Measurements from ENCODE around the gene TCEANC2. TPM values are rescaled to one million over a fixed set of nuclear protein-coding genes. Genes with fewer than 3 reads are reported as not detected.

TCEANC2 gene
- polyA plus RNA-seq, 1 of the 3 experiments (the other 2 are of a cell fraction) = 4.7 TPM

DNA sequence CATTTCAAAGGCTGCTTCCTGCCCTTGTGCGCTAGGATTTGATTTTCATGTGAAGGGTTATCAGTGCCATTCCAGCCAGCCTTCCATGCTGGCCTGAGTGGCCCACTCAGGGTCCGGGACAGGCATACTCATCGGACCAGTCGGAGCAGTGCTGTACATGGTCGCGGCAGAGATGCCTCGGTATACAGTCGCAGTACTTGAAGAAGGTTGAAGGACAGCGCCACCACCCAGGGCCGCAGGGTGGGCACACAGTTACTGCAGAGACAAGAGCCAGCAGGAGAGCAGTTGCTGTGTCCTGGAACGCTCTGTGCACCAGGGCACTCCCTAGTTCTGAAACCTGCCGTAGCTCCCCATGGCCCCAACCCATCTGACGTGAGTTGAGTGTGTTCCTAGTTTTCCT is 44.5 kb upstream of the TCEANC2 start:
- WGBS (ENCODE audit: low lambda C conversion rate) = 80% methylated on average over 11 of the region's 13 CpGs

GRCh38 chr1:54009406-54009805 is 44.0 kb upstream of the TCEANC2 start:
- DNase-seq = no peak
- no peaks in the 10 kb centered on the region; a peak in 1 of 4 replicates for H3K4me1 ChIP-seq (ENCODE audit: control insufficient read depth in 1 of 2, insufficient read depth in 2 of 2, low read depth in 1 of 2, low read length in 1 of 2)
- H3K4me3 ChIP-seq (ENCODE audit: low read depth in 2 of 2, low read length in 1 of 2) = no peak overlapping the region
- 47% methylated on average over 4 of the region's 4 CpGs for WGBS (ENCODE audit: low lambda C conversion rate)
- no peak overlapping the region for H2AFZ ChIP-seq (ENCODE audit: low read depth)
- H3F3A ChIP-seq (replicated peaks; ENCODE audit: insufficient read depth) = no peaks in the 10 kb centered on the region
- no peaks in the 10 kb centered on the region for H4K20me1 ChIP-seq (ENCODE audit: insufficient read depth)
- POLR2A ChIA-PET = no interaction called here
- H3K9me2 ChIP-seq = no peaks in the 10 kb centered on the region
- no peak overlapping the region for H3K4me2 ChIP-seq
- no peak overlapping the region for H3K9ac ChIP-seq
- H3K9me3 ChIP-seq = no peaks in the 10 kb centered on the region
- H3K36me3 ChIP-seq (replicated peaks in 1 of 2; ENCODE audit: control insufficient read depth in 1 of 2, insufficient read depth in 2 of 2, low read length in 1 of 2) = no peaks in the 10 kb centered on the region
- no peak for TF ChIP-seq MXI1 (IDR thresholded peaks at IDR 0.05; ENCODE audit: low read depth, low read length)
- TF ChIP-seq CHD2 (IDR thresholded peaks at IDR 0.05; ENCODE audit: low read length, partially characterized antibody) = no peak
- H3K27me3 ChIP-seq (ENCODE audit: insufficient read depth) = peaks cover 16% of the 10 kb centered on the region; the same call in 1 of the 2 replicates
- H3K27ac ChIP-seq (ENCODE audit: low read depth in 2 of 2, low read length in 1 of 2) = no peak overlapping the region
- CTCF ChIA-PET = no interaction called here
- H3K79me2 ChIP-seq (ENCODE audit: insufficient read depth) = no peaks in the 10 kb centered on the region

More for the DNA sequence above, 44.5 kb upstream of the TCEANC2 start:
- POLR2A ChIA-PET = no interaction called here
- no peaks in the 10 kb centered on the region for H3K9me3 ChIP-seq
- no peak overlapping the region for H3K27ac ChIP-seq (ENCODE audit: low read depth in 2 of 2, low read length in 1 of 2)
- H3F3A ChIP-seq (replicated peaks; ENCODE audit: insufficient read depth) = no peaks in the 10 kb centered on the region
- H3K79me2 ChIP-seq (ENCODE audit: insufficient read depth) = no peaks in the 10 kb centered on the region
- H3K4me3 ChIP-seq (ENCODE audit: low read depth in 2 of 2, low read length in 1 of 2) = no peak overlapping the region
- H3K36me3 ChIP-seq (replicated peaks in 1 of 2; ENCODE audit: control insufficient read depth in 1 of 2, insufficient read depth in 2 of 2, low read length in 1 of 2) = no peaks in the 10 kb centered on the region
- no peaks in the 10 kb centered on the region for H3K4me1 ChIP-seq (ENCODE audit: control insufficient read depth in 1 of 2, insufficient read depth in 2 of 2, low read depth in 1 of 2, low read length in 1 of 2)
- no peaks in the 10 kb centered on the region for H3K9me2 ChIP-seq
- no peak overlapping the region for H3K4me2 ChIP-seq
- H4K20me1 ChIP-seq (ENCODE audit: insufficient read depth) = no peaks in the 10 kb centered on the region
- TF ChIP-seq NFIC (IDR thresholded peaks at IDR 0.05; ENCODE audit: borderline replicate concordance) = no peak
- TF ChIP-seq, protein P1, sequence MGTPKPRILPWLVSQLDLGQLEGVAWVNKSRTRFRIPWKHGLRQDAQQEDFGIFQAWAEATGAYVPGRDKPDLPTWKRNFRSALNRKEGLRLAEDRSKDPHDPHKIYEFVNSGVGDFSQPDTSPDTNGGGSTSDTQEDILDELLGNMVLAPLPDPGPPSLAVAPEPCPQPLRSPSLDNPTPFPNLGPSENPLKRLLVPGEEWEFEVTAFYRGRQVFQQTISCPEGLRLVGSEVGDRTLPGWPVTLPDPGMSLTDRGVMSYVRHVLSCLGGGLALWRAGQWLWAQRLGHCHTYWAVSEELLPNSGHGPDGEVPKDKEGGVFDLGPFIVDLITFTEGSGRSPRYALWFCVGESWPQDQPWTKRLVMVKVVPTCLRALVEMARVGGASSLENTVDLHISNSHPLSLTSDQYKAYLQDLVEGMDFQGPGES (IDR thresholded peaks at IDR 0.05; ENCODE audit: low read depth, low read length) = no peak
- no peak for TF ChIP-seq TEAD4 (IDR thresholded peaks at IDR 0.05; ENCODE audit: borderline replicate concordance, insufficient read depth)
- no peak for TF ChIP-seq RAD21 (IDR thresholded peaks at IDR 0.05; ENCODE audit: low read length)
- no peak for TF ChIP-seq GATA2 (CRISPR knock-in tag; IDR thresholded peaks at IDR 0.05)
- no peak for TF ChIP-seq TCF12 (IDR thresholded peaks at IDR 0.05)
- TF ChIP-seq NRF1 (IDR thresholded peaks at IDR 0.05; ENCODE audit: low read depth, low read length) = no peak
- TF ChIP-seq JUND (IDR thresholded peaks at IDR 0.05) = no peak
- no peak for TF ChIP-seq EZH2phosphoT487 (IDR thresholded peaks at IDR 0.05; ENCODE audit: borderline replicate concordance, low read depth)
- TF ChIP-seq, protein P2, sequence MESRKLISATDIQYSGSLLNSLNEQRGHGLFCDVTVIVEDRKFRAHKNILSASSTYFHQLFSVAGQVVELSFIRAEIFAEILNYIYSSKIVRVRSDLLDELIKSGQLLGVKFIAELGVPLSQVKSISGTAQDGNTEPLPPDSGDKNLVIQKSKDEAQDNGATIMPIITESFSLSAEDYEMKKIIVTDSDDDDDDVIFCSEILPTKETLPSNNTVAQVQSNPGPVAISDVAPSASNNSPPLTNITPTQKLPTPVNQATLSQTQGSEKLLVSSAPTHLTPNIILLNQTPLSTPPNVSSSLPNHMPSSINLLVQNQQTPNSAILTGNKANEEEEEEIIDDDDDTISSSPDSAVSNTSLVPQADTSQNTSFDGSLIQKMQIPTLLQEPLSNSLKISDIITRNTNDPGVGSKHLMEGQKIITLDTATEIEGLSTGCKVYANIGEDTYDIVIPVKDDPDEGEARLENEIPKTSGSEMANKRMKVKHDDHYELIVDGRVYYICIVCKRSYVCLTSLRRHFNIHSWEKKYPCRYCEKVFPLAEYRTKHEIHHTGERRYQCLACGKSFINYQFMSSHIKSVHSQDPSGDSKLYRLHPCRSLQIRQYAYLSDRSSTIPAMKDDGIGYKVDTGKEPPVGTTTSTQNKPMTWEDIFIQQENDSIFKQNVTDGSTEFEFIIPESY (IDR thresholded peaks at IDR 0.05; ENCODE audit: borderline replicate concordance, low read depth) = no peak
- no peak for TF ChIP-seq SIN3A (IDR thresholded peaks at IDR 0.05; ENCODE audit: borderline replicate concordance, low read depth, low read length)
- TF ChIP-seq GABPA (IDR thresholded peaks at IDR 0.05; ENCODE audit: low read depth) = no peak
- no peak for TF ChIP-seq MAX (IDR thresholded peaks at IDR 0.05; ENCODE audit: low read depth)
- no peak for TF ChIP-seq CHD2 (IDR thresholded peaks at IDR 0.05; ENCODE audit: low read length, partially characterized antibody)
- TF ChIP-seq FOSL2 (IDR thresholded peaks at IDR 0.05; ENCODE audit: borderline replicate concordance, low read depth) = no peak
- TF ChIP-seq USF2 (IDR thresholded peaks at IDR 0.05; ENCODE audit: borderline replicate concordance, low read depth, low read length) = no peak
- peak; percentile 11 for DNase-seq
- no peak overlapping the region for H3K9ac ChIP-seq
- peaks cover 16% of the 10 kb centered on the region; the same call in 1 of the 2 replicates for H3K27me3 ChIP-seq (ENCODE audit: insufficient read depth)
- CTCF ChIA-PET = no interaction called here
- no peak overlapping the region for H2AFZ ChIP-seq (ENCODE audit: low read depth)

Measured in SK-N-SH (cell line).